SK-N-SH treated with all-trans-retinoic acid at 6 μM for 48 hours (cell line): ENCODE results near the gene CLEC2D.

ENCODE experiments used
- ARNTL ChIP-seq: fragments of 450-650 bp; formaldehyde crosslinking; IDR thresholded peaks from 2 replicates; pipeline ENCODE4 v1.5.0; 2020; ENCODE audit warnings: low read depth, mild to moderate bottlenecking, moderate library complexity, borderline replicate concordance
- BACH2 ChIP-seq: fragments of 250-450 bp; sonication (Bioruptor Pico); IDR thresholded peaks from 2 replicates; pipeline ENCODE4 v1.9.0; 2021; ENCODE audit warnings: mild to moderate bottlenecking, borderline replicate concordance
- CREB5 ChIP-seq: fragments of 250-450 bp; sonication (Bioruptor Pico); IDR thresholded peaks from 2 replicates; pipeline ENCODE4 v1.5.1; 2020; ENCODE audit warnings: low read depth, mild to moderate bottlenecking, moderate library complexity
- PPARA ChIP-seq: fragments of 250-450 bp; sonication (Bioruptor Pico); IDR thresholded peaks from 2 replicates; pipeline ENCODE4 v1.5.0; 2020; ENCODE audit warnings: mild to moderate bottlenecking, borderline replicate concordance
- RARB ChIP-seq: fragments of 250-450 bp; sonication (Bioruptor Pico); IDR thresholded peaks from 2 replicates; pipeline ENCODE4 v1.8.0; 2021; ENCODE audit warnings: mild to moderate bottlenecking, moderate library complexity
- SNAI2 ChIP-seq: fragments of 250-450 bp; sonication (Bioruptor Pico); IDR thresholded peaks from 2 replicates; pipeline ENCODE4 v1.5.0; 2020; ENCODE audit warnings: mild to moderate bottlenecking, moderate library complexity
- TCF4 ChIP-seq: fragments of 250-450 bp; sonication (Bioruptor Pico); IDR thresholded peaks from 2 replicates; pipeline ENCODE4 v1.8.0; 2021; ENCODE audit warnings: mild to moderate bottlenecking, moderate library complexity, borderline replicate concordance
- TOX ChIP-seq: fragments of 250-450 bp; sonication (Bioruptor Pico); IDR thresholded peaks from 2 replicates; pipeline ENCODE4 v1.8.0; 2021; ENCODE audit warnings: mild to moderate bottlenecking, moderate library complexity, borderline replicate concordance
- ZC3H10 ChIP-seq: fragments of 250-450 bp; sonication (Bioruptor Pico); IDR thresholded peaks from 2 replicates; pipeline ENCODE4 v1.5.1; 2021; ENCODE audit warnings: mild to moderate bottlenecking, moderate library complexity
- ZFP3 ChIP-seq: fragments of 250-450 bp; sonication (Bioruptor Pico); IDR thresholded peaks from 2 replicates; pipeline ENCODE4 v1.5.0; 2020; ENCODE audit warnings: mild to moderate bottlenecking, moderate library complexity
- TF ChIP-seq, protein P1 (sequence below): fragments of 250-450 bp; sonication (Bioruptor Pico); IDR thresholded peaks from 2 replicates; pipeline ENCODE4 v1.8.0; 2020; ENCODE audit warnings: mild to moderate bottlenecking, moderate library complexity, borderline replicate concordance
- TF ChIP-seq, protein P2 (sequence below): fragments of 250-450 bp; sonication (Bioruptor Pico); IDR thresholded peaks from 2 replicates; pipeline ENCODE4 v1.5.1; 2021; ENCODE audit warnings: mild to moderate bottlenecking, moderate library complexity

DNA sequence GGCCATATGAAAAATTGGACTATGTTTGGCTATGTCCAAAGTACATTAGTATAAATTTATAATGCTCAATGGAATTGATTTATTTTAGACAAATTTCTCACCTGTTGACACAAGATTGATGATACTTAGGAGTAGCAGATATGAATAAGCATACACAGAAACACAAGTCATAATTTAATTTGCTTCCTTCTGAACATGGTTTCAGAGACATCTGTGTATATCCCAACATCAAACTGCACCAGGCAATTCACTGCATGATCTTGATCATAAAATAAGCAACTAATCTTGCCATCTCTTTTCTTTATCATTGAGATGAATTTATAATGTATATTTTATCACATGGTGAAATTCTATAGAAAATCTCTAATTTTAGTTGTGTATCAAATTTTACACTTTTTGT lies 59.6 kb downstream of the CLEC2D start:
- TF ChIP-seq, protein P1, sequence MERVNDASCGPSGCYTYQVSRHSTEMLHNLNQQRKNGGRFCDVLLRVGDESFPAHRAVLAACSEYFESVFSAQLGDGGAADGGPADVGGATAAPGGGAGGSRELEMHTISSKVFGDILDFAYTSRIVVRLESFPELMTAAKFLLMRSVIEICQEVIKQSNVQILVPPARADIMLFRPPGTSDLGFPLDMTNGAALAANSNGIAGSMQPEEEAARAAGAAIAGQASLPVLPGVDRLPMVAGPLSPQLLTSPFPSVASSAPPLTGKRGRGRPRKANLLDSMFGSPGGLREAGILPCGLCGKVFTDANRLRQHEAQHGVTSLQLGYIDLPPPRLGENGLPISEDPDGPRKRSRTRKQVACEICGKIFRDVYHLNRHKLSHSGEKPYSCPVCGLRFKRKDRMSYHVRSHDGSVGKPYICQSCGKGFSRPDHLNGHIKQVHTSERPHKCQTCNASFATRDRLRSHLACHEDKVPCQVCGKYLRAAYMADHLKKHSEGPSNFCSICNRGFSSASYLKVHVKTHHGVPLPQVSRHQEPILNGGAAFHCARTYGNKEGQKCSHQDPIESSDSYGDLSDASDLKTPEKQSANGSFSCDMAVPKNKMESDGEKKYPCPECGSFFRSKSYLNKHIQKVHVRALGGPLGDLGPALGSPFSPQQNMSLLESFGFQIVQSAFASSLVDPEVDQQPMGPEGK (CRISPR knock-in tag), result no peak
- TF ChIP-seq SNAI2 (CRISPR knock-in tag) (no peak), TOX (CRISPR knock-in tag) (no peak), PPARA (CRISPR knock-in tag) (no peak), TCF4 (CRISPR knock-in tag) (no peak), CREB5 (CRISPR knock-in tag) (no peak), BACH2 (CRISPR knock-in tag) (no peak), RARB (CRISPR knock-in tag) (no peak), ZFP3 (CRISPR knock-in tag) (no peak), ARNTL (CRISPR knock-in tag) (no peak), ZC3H10 (no peak)
- TF ChIP-seq, protein P2, sequence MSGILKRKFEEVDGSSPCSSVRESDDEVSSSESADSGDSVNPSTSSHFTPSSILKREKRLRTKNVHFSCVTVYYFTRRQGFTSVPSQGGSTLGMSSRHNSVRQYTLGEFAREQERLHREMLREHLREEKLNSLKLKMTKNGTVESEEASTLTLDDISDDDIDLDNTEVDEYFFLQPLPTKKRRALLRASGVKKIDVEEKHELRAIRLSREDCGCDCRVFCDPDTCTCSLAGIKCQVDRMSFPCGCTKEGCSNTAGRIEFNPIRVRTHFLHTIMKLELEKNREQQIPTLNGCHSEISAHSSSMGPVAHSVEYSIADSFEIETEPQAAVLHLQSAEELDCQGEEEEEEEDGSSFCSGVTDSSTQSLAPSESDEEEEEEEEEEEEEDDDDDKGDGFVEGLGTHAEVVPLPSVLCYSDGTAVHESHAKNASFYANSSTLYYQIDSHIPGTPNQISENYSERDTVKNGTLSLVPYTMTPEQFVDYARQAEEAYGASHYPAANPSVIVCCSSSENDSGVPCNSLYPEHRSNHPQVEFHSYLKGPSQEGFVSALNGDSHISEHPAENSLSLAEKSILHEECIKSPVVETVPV, result no peak
